DND-41 (cell line): ENCODE results near the gene PRKG2.

Experiments used
- ATAC-seq: fragments of 200-7000 bp; cut with Tn5 transposase; 3 replicates; pipeline ENCODE4 v1.9.1; 2021; ENCODE audit warnings: low read depth; ENCODE audit not compliant: insufficient read depth
- DNase-seq: peaks from one replicate; pipeline ENCODE4 v3.0.0-alpha.2; 2020
- H2AFZ ChIP-seq: 2 replicates; pipeline ENCODE4 v1.6.0; 2012; ENCODE audit warnings: low read depth, low read length
- H3K27ac ChIP-seq: 2 replicates; pipeline ENCODE4 v1.5.1; 2012; ENCODE audit warnings: low read length, inconsistent platforms
- H3K27me3 ChIP-seq: fragments of 200-600 bp; sonication (generic); 2 replicates; pipeline ENCODE4 v1.6.0; 2012; ENCODE audit warnings: low read length, mild to moderate bottlenecking, inconsistent platforms; ENCODE audit not compliant: insufficient read depth, poor library complexity
- H3K36me3 ChIP-seq: 2 replicates; pipeline ENCODE4 v1.5.1; 2012; ENCODE audit warnings: low read length, inconsistent platforms; ENCODE audit not compliant: insufficient read depth
- H3K4me1 ChIP-seq: 2 replicates; pipeline ENCODE4 v1.5.1; 2012; ENCODE audit warnings: mild to moderate bottlenecking, low read length; ENCODE audit not compliant: insufficient read depth
- H3K4me2 ChIP-seq: 2 replicates; pipeline ENCODE4 v1.6.0; 2012; ENCODE audit warnings: mild to moderate bottlenecking, moderate library complexity, low read length, inconsistent platforms; ENCODE audit not compliant: insufficient read depth
- H3K4me3 ChIP-seq, 2 experiments: fragments of 200-600 bp in 1 of 2; shearing (Covaris generic) in 1 of 2; 2 replicates each; pipeline ENCODE4 v1.5.1; 2012 to 2016; ENCODE audit warnings: inconsistent platforms in 2 of 2, low read length in 2 of 2, mild to moderate bottlenecking in 2 of 2, low read depth in 1 of 2, moderate library complexity in 1 of 2
- H3K79me2 ChIP-seq: 2 replicates; pipeline ENCODE4 v1.6.0; 2012; ENCODE audit warnings: low read length, inconsistent platforms; ENCODE audit not compliant: insufficient read depth
- H3K9ac ChIP-seq: 2 replicates; pipeline ENCODE4 v1.6.0; 2012; ENCODE audit warnings: low read depth, mild to moderate bottlenecking, inconsistent platforms, low read length, moderate library complexity
- H3K9me3 ChIP-seq: 2 replicates; pipeline ENCODE4 v1.5.1; 2012; ENCODE audit warnings: low read length, moderate library complexity, mild to moderate bottlenecking, inconsistent platforms; ENCODE audit not compliant: insufficient read depth, severe bottlenecking
- H4K20me1 ChIP-seq: 2 replicates; pipeline ENCODE4 v1.6.0; 2012; ENCODE audit warnings: low read length; ENCODE audit not compliant: insufficient read depth
- CTCF ChIP-seq: IDR thresholded peaks from 2 replicates; pipeline ENCODE4 v1.5.1; 2012; ENCODE audit warnings: borderline replicate concordance, low read length, moderate library complexity, mild to moderate bottlenecking; ENCODE audit not compliant: poor library complexity, severe bottlenecking; ENCODE audit errors: extremely low read depth
- EZH2 ChIP-seq: IDR thresholded peaks from 3 replicates; pipeline ENCODE4 v1.6.1; 2012; ENCODE audit warnings: borderline replicate concordance, low read depth, mild to moderate bottlenecking, moderate library complexity, low read length, inconsistent platforms; ENCODE audit not compliant: severe bottlenecking

Gene PRKG2

DNA sequence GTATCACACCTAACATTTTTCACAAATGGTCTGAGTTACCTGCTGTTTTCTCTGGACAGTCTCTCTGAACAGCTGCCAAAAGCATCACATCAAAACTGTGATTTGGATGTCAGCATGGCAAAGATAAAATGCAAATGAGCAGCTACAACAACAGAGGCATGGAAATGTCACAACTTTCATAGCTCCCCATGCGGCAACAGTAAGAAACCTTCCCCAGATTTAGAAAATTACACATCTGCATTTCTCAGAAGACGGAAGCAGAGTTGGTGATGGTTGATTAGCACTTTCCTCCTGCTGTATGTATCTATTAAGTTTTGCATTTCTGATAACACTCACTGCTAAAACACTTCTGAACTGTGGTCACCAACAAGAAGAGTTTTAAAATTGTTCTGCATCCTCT, 9.7 kb downstream of the PRKG2 start:
- H3K4me2 ChIP-seq = no peak overlapping the region
- no peak overlapping the region for H3K9ac ChIP-seq
- H3K27me3 ChIP-seq = no peaks in the 10 kb centered on the region
- no peak overlapping the region for H3K4me3 ChIP-seq
- no peaks in the 10 kb centered on the region for H3K36me3 ChIP-seq
- H3K4me1 ChIP-seq = no peaks in the 10 kb centered on the region
- no peaks in the 10 kb centered on the region for H3K79me2 ChIP-seq
- no peaks in the 10 kb centered on the region for H3K9me3 ChIP-seq
- no peak for ATAC-seq
- no peaks in the 10 kb centered on the region for H4K20me1 ChIP-seq
- no peak for DNase-seq
- no peak overlapping the region for H3K27ac ChIP-seq
- no peak overlapping the region for H2AFZ ChIP-seq
- TF ChIP-seq EZH2 (no peak), CTCF (no peak)

DNA sequence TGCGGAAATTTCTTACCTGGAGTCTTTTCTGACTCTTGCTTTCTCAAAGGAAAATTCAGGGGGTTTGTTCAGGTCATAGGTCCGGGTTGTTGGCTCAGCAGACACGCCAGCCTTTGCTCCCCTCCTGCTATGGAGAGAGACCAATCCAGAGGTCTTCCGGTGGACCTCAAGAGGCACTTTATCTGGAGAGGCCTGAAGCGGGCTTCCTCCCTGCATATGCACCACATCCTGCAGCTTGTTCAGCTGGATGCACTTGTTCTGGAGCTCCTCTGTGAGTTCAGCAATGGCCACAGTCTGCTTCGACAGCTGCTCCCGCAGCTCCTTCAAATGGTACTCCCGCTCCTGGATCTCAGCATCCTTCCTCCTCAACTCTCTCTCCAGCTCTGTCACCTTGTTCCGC, 10.5 kb downstream of the PRKG2 start:
- ATAC-seq = no peak
- no peaks in the 10 kb centered on the region for H3K9me3 ChIP-seq

GRCh38 chr4:81199831-81200230, 15.2 kb downstream of the PRKG2 start:
- H3K4me1 ChIP-seq = no peaks in the 10 kb centered on the region
- no peaks in the 10 kb centered on the region for H3K9me3 ChIP-seq
- no peak overlapping the region for H2AFZ ChIP-seq
- H3K4me2 ChIP-seq = no peak overlapping the region
- DNase-seq (no peak), ATAC-seq (no peak)
- H3K27ac ChIP-seq = no peak overlapping the region
- no peaks in the 10 kb centered on the region for H3K36me3 ChIP-seq
- H3K9ac ChIP-seq = no peak overlapping the region
- TF ChIP-seq CTCF = no peak
- TF ChIP-seq EZH2 = no peak
- H3K27me3 ChIP-seq = no peaks in the 10 kb centered on the region
- no peak overlapping the region for H3K4me3 ChIP-seq
- no peaks in the 10 kb centered on the region for H4K20me1 ChIP-seq
- no peaks in the 10 kb centered on the region for H3K79me2 ChIP-seq

More for the DNA sequence above, 10.5 kb downstream of the PRKG2 start:
- no peak for DNase-seq
- no peak overlapping the region for H3K9ac ChIP-seq
- H3K4me3 ChIP-seq = no peak overlapping the region
- H3K79me2 ChIP-seq = no peaks in the 10 kb centered on the region
- no peak overlapping the region for H3K27ac ChIP-seq
- H3K4me1 ChIP-seq = no peaks in the 10 kb centered on the region
- no peaks in the 10 kb centered on the region for H3K36me3 ChIP-seq
- H3K4me2 ChIP-seq = no peak overlapping the region
- H2AFZ ChIP-seq = no peak overlapping the region
- H3K27me3 ChIP-seq = no peaks in the 10 kb centered on the region
- TF ChIP-seq CTCF = no peak
- no peak for TF ChIP-seq EZH2
- H4K20me1 ChIP-seq = no peaks in the 10 kb centered on the region

- no peak overlapping the region for H3K4me3 ChIP-seq
- H3K4me2 ChIP-seq = no peak overlapping the region
- H3K9ac ChIP-seq = no peak overlapping the region
- no peak for ATAC-seq
- no peak for TF ChIP-seq EZH2
- TF ChIP-seq CTCF = no peak
- no peak for DNase-seq
- H3K4me1 ChIP-seq = no peaks in the 10 kb centered on the region
- H3K27me3 ChIP-seq = no peaks in the 10 kb centered on the region
- H3K79me2 ChIP-seq = no peaks in the 10 kb centered on the region
- H3K9me3 ChIP-seq = no peaks in the 10 kb centered on the region
- no peak overlapping the region for H3K27ac ChIP-seq
- H2AFZ ChIP-seq = no peak overlapping the region
- no peaks in the 10 kb centered on the region for H4K20me1 ChIP-seq
- H3K36me3 ChIP-seq = no peaks in the 10 kb centered on the region
Observed at GRCh38 chr4:81198609-81199008, 16.4 kb downstream of the PRKG2 start.
